HEK293 (cell line): Measurements from ENCODE around the gene NEB.

Experiments
- ATF2 ChIP-seq: fragments of 450-650 bp; formaldehyde crosslinking; IDR thresholded peaks from 2 replicates; pipeline ENCODE4 v1.5.1; 2016; ENCODE audit warnings: missing biosample characterization, missing genetic modification characterization, low read depth
- CTCF ChIP-seq: fragments of 450-650 bp; formaldehyde crosslinking; IDR thresholded peaks from 2 replicates; pipeline ENCODE4 v1.5.1; 2016; ENCODE audit warnings: missing biosample characterization, missing genetic modification characterization
- ZNF292 ChIP-seq: fragments of 450-650 bp; formaldehyde crosslinking; IDR thresholded peaks from 2 replicates; pipeline ENCODE4 v1.5.1; 2016; ENCODE audit warnings: low read depth, missing biosample characterization, missing genetic modification characterization, borderline replicate concordance
- ZNF302 ChIP-seq: fragments of 450-650 bp; formaldehyde crosslinking; IDR thresholded peaks from 2 replicates; pipeline ENCODE4 v1.5.1; 2016; ENCODE audit warnings: missing biosample characterization, missing genetic modification characterization, low read depth
- ZNF530 ChIP-seq: fragments of 450-650 bp; formaldehyde crosslinking; IDR thresholded peaks from 2 replicates; pipeline ENCODE4 v1.5.1; 2016; ENCODE audit warnings: low read depth, missing biosample characterization, missing genetic modification characterization
- ZNF585B ChIP-seq: fragments of 450-650 bp; formaldehyde crosslinking; IDR thresholded peaks from 2 replicates; pipeline ENCODE4 v1.5.1; 2016; ENCODE audit warnings: missing biosample characterization, missing genetic modification characterization

- TF ChIP-seq ZNF585B (no peak), ATF2 (tag by site-specific recombination) (no peak), ZNF292 (tag by site-specific recombination) (no peak), ZNF530 (tag by site-specific recombination) (no peak), ZNF302 (tag by site-specific recombination) (no peak), CTCF (tag by site-specific recombination) (no peak)
Observed at GRCh38 chr2:151760139-151760650, 25.9 kb upstream of the NEB start.
